Right lobe of liver (tissue), 6 donors: ENCODE data around the gene CFTR. TPM values are rescaled to one million over a fixed set of nuclear protein-coding genes. Genes with fewer than 3 reads are reported as not detected.

Source experiments
- ATAC-seq, 4 donors: fragments of 200-7000 bp; cut with Tn5 transposase; one replicate each; pipeline ENCODE4 v1.9.1; 2020; ENCODE audit warnings: mild to moderate bottlenecking in 4 of 4, moderate library complexity in 4 of 4
- DNase-seq, 3 donors: peaks; one replicate each; pipeline ENCODE4 v3.0.0-alpha.2; 2020
- H3K27ac ChIP-seq, 3 donors: fragments of 200-600 bp; one replicate each; pipeline ENCODE4 v1.8.0; 2022
- H3K27me3 ChIP-seq, 2 donors: fragments of 200-600 bp; one replicate each; pipeline ENCODE4 v1.8.0; 2022
- H3K36me3 ChIP-seq, 4 donors: fragments of 200-600 bp; sonication (generic) in 1 of 4; one replicate each; pipeline versions ENCODE4 v1.5.1 to v1.8.0; 2017 to 2022; ENCODE audit warnings: control low read depth in 1 of 4
- H3K4me1 ChIP-seq, 4 donors: fragments of 200-600 bp; sonication (generic) in 1 of 4; one replicate each; pipeline versions ENCODE4 v1.5.1 to v1.8.0; 2017 to 2022; ENCODE audit warnings: control low read depth in 1 of 4
- H3K4me3 ChIP-seq, 3 donors: fragments of 200-600 bp; one replicate each; pipeline ENCODE4 v1.8.0; 2022
- H3K9me3 ChIP-seq, 4 donors: fragments of 200-600 bp; sonication (generic) in 1 of 4; one replicate each; pipeline versions ENCODE4 v1.5.1 to v1.8.0; 2017 to 2022; ENCODE audit warnings: control low read depth in 1 of 4
- CTCF ChIP-seq, 4 donors: fragments of 200-600 bp in 3 of 4; fragments of 450-650 bp in 1 of 4; IDR thresholded peaks; one replicate each; pipeline versions ENCODE4 v1.5.1 to v1.8.0; 2016 to 2022; ENCODE audit warnings: antibody characterized with exemption in 4 of 4, mild to moderate bottlenecking in 2 of 4
- POLR2A ChIP-seq: fragments of 450-650 bp; IDR thresholded peaks from one replicate; pipeline ENCODE4 v1.6.1; 2017; ENCODE audit warnings: antibody characterized with exemption, mild to moderate bottlenecking
- WGBS: methylation state at CpG from one replicate; pipeline ENCODE4 v1.1.6; 2018; ENCODE audit warnings: low coverage, low lambda C conversion rate; ENCODE audit not compliant: insufficient coverage; ENCODE audit errors: missing lambda C conversion rate; 5-methylcytosine and 5-hydroxymethylcytosine counted together
- intact Hi-C, 2 donors: fragments of 100-400 bp; cut with DNase I; formaldehyde crosslinking; loops; one replicate each; pipeline versions ENCODE4 v1.11.2 to v1.14.1; 2022
- total RNA-seq, 6 experiments: library from RNA; depleted of rRNA in 2 of 6; stranded (reverse); fragments of >200 nt in 2 of 6; fragmentation: NEBNext Ultra II Directional in 3 of 6; extraction: Animal tissue kit (Norgen Biotek cat#: 25700) in 3 of 6; gene quantifications; one replicate each; pipeline versions ENCODE4 v1.1.0 to v1.2.4, GENCODE V29; 2016 to 2023
- donor health status: DM: no; HTN: yes; CAD: no.
- donor health status: DM: no; HTN: no; CAD: no.
- donor health status: DM: no; HTN: no; CAD: no.
- donor health status: DM: no; HTN: yes; CAD: no.
- donor health status: DM: no; HTN: yes; CAD: no.

The CFTR gene
- total RNA-seq, 6 experiments from 2014 or later = 0.50 to 4.5 (median 1.5) TPM

- no peaks in the 10 kb centered on the region for H3K36me3 ChIP-seq
- H3K27me3 ChIP-seq = no peaks in the 10 kb centered on the region
- intact Hi-C loops = no loop called here
- no peak for TF ChIP-seq POLR2A
- no peak for TF ChIP-seq CTCF (IDR thresholded peaks at IDR 0.05)
- no peak overlapping the region for H3K4me3 ChIP-seq
- ATAC-seq (no peak), DNase-seq (no peak)
- no peaks in the 10 kb centered on the region for H3K4me1 ChIP-seq
- WGBS = 53% methylated on average over 2 of the region's 2 CpGs
- no peaks in the 10 kb centered on the region for H3K9me3 ChIP-seq
- no peak overlapping the region for H3K27ac ChIP-seq
These were observed 177.0 kb downstream of the CFTR start for GRCh38 chr7:117656806-117657205.

- no peak for ATAC-seq
- intact Hi-C loops = no loop called here
- TF ChIP-seq POLR2A = no peak
- TF ChIP-seq CTCF (IDR thresholded peaks at IDR 0.05) = no peak
- Histone ChIP-seq H3K4me3 (no peak overlapping the region), H3K36me3 (no peaks in the 10 kb centered on the region), H3K4me1 (no peaks in the 10 kb centered on the region), H3K27me3 (no peaks in the 10 kb centered on the region), H3K9me3 (no peaks in the 10 kb centered on the region), H3K27ac (no peak overlapping the region)
- no peak for DNase-seq
These were observed 179.7 kb downstream of the CFTR start for GRCh38 chr7:117659531-117660011.

- TF ChIP-seq POLR2A = no peak
- no peak for TF ChIP-seq CTCF (IDR thresholded peaks at IDR 0.05)
- no peaks in the 10 kb centered on the region for H3K9me3 ChIP-seq
- H3K4me1 ChIP-seq = no peaks in the 10 kb centered on the region
- intact Hi-C loops = no loop called here
- DNase-seq (no peak), ATAC-seq (no peak)
- no peaks in the 10 kb centered on the region for H3K27me3 ChIP-seq
- H3K27ac ChIP-seq = no peak overlapping the region
- H3K36me3 ChIP-seq = no peaks in the 10 kb centered on the region
- no peak overlapping the region for H3K4me3 ChIP-seq
- WGBS = 74% methylated on average over 2 of the region's 2 CpGs
These were observed 181.5 kb downstream of the CFTR start for GRCh38 chr7:117661328-117661727.

DNA sequence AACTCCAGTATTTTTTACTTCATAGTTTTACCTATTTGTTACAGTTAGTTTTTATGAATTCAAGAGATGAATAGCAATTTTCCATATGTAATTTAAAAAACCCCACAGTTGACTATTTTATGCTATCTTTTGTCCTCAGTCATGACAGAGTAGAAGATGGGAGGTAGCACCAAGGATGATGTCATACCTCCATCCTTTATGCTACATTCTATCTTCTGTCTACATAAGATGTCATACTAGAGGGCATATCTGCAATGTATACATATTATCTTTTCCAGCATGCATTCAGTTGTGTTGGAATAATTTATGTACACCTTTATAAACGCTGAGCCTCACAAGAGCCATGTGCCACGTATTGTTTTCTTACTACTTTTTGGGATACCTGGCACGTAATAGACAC is 184.2 kb downstream of the CFTR start:
- H3K4me3 ChIP-seq = no peak overlapping the region
- H3K9me3 ChIP-seq = no peaks in the 10 kb centered on the region
- no peak for TF ChIP-seq POLR2A
- TF ChIP-seq CTCF (IDR thresholded peaks at IDR 0.05) = no peak
- no peaks in the 10 kb centered on the region for H3K4me1 ChIP-seq
- intact Hi-C loops = no loop called here
- H3K27me3 ChIP-seq = no peaks in the 10 kb centered on the region
- 80% methylated on average over 3 of the region's 3 CpGs for WGBS
- ATAC-seq (no peak), DNase-seq (no peak)
- H3K27ac ChIP-seq = no peak overlapping the region
- H3K36me3 ChIP-seq = no peaks in the 10 kb centered on the region

DNA sequence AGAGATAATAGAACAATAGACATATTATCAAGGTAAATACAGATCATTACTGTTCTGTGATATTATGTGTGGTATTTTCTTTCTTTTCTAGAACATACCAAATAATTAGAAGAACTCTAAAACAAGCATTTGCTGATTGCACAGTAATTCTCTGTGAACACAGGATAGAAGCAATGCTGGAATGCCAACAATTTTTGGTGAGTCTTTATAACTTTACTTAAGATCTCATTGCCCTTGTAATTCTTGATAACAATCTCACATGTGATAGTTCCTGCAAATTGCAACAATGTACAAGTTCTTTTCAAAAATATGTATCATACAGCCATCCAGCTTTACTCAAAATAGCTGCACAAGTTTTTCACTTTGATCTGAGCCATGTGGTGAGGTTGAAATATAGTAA is 185.5 kb downstream of the CFTR start:
- DNase-seq = no peak
- Histone ChIP-seq H3K36me3 (no peaks in the 10 kb centered on the region), H3K27ac (no peak overlapping the region), H3K9me3 (no peaks in the 10 kb centered on the region), H3K4me1 (no peaks in the 10 kb centered on the region), H3K4me3 (no peak overlapping the region), H3K27me3 (no peaks in the 10 kb centered on the region)
- intact Hi-C loops = no loop called here
- TF ChIP-seq CTCF (IDR thresholded peaks at IDR 0.05) = no peak
- no peak for TF ChIP-seq POLR2A
- ATAC-seq = no peak
